ENCODE measurements around the gene NSG1. TPM values are rescaled to one million over a fixed set of nuclear protein-coding genes. Genes with fewer than 3 reads are reported as not detected.

Gene NSG1
- total and polyA plus RNA-seq, 8 donors, result 0.86 to 74.5 (median 63.1) TPM

GRCh38 chr4:4358093-4358854 is 28.6 kb upstream of the NSG1 start:
- ATAC-seq, result no peak
- Histone ChIP-seq H3K27ac (no peak overlapping the region), H3K9me3 (no peaks in the 10 kb centered on the region), H3K4me3 (no peak overlapping the region), H3K4me1 (no peaks in the 10 kb centered on the region), H3K27me3 (peaks cover 0 to 41% of the 10 kb centered on the region in 2 donors), H3K36me3 (no peaks in the 10 kb centered on the region)
- intact Hi-C loops (cut with DNase I), result no loop called here
- TF ChIP-seq CTCF (IDR thresholded peaks at IDR 0.05), result no peak
- no peak for DNase-seq

- H3K9me3 ChIP-seq, result peaks cover 0 to 10% of the 10 kb centered on the region in 2 donors
- H3K27ac ChIP-seq, result no peak overlapping the region
- DNase-seq (no peak), ATAC-seq (no peak)
- H3K27me3 ChIP-seq, result peaks cover 0 to 38% of the 10 kb centered on the region in 2 donors
- H3K4me3 ChIP-seq, result no peak overlapping the region
- TF ChIP-seq CTCF (IDR thresholded peaks at IDR 0.05), result no peak
- no peaks in the 10 kb centered on the region for H3K4me1 ChIP-seq
- H3K36me3 ChIP-seq, result no peaks in the 10 kb centered on the region
- intact Hi-C loops (cut with DNase I), result no loop called here
Measured at GRCh38 chr4:4361883-4362282, 25.0 kb upstream of the NSG1 start.

GRCh38 chr4:4362991-4363697 is 23.8 kb upstream of the NSG1 start:
- intact Hi-C loops (cut with DNase I), result no loop called here

GRCh38 chr4:4364061-4364460 is 22.8 kb upstream of the NSG1 start:
- Histone ChIP-seq H3K4me1 (no peaks in the 10 kb centered on the region), H3K9me3 (peaks cover 0 to 10% of the 10 kb centered on the region in 2 donors), H3K27ac (no peak overlapping the region), H3K27me3 (peaks cover 0 to 25% of the 10 kb centered on the region in 2 donors), H3K4me3 (no peak overlapping the region), H3K36me3 (no peaks in the 10 kb centered on the region)
- intact Hi-C loops (cut with DNase I), result no loop called here
- no peak for ATAC-seq
- no peak for DNase-seq
- no peak for TF ChIP-seq CTCF (IDR thresholded peaks at IDR 0.05)

More at GRCh38 chr4:4362991-4363697, 23.8 kb upstream of the NSG1 start:
- no peaks in the 10 kb centered on the region for H3K4me1 ChIP-seq
- H3K4me3 ChIP-seq, result no peak overlapping the region
- H3K9me3 ChIP-seq, result peaks cover 0 to 10% of the 10 kb centered on the region in 2 donors
- no peaks in the 10 kb centered on the region for H3K36me3 ChIP-seq
- H3K27me3 ChIP-seq, result peaks cover 0 to 35% of the 10 kb centered on the region in 2 donors
- DNase-seq, result no peak
- no peak for ATAC-seq
- no peak for TF ChIP-seq CTCF (IDR thresholded peaks at IDR 0.05)
- no peak overlapping the region for H3K27ac ChIP-seq

- no peaks in the 10 kb centered on the region for H3K36me3 ChIP-seq
- no peak overlapping the region for H3K4me3 ChIP-seq
- H3K4me1 ChIP-seq, result no peaks in the 10 kb centered on the region
- peaks cover 0 to 22% of the 10 kb centered on the region in 2 donors for H3K27me3 ChIP-seq
- ATAC-seq (no peak), DNase-seq (no peak)
- intact Hi-C loops (cut with DNase I), result no loop called here
- no peak overlapping the region for H3K27ac ChIP-seq
- H3K9me3 ChIP-seq, result peaks cover 0 to 10% of the 10 kb centered on the region in 2 donors
- no peak for TF ChIP-seq CTCF (IDR thresholded peaks at IDR 0.05)
Measured at GRCh38 chr4:4364486-4365208, 22.3 kb upstream of the NSG1 start.
